HG03439 (cell line): Measurements from ENCODE around the gene FRAT2.

Experiments
- ATAC-seq: cut with Tn5 transposase; IDR thresholded peaks from one replicate; pipeline ENCODE4 v1.9.1; 2021; ENCODE audit warnings: mild to moderate bottlenecking, moderate library complexity; ENCODE audit not compliant: unreplicated experiment

Gene FRAT2

GRCh38 chr10:97334370-97335175, at the start of gene FRAT2:
Gene FRAT2, minus strand, starts transcription at chr10:97334729. Its CDS starts 157 bp downstream, at chr10:97334572.
- ATAC-seq, result peak; percentile 81

- ATAC-seq, result no peak
These were observed 49.6 kb upstream of the FRAT2 start for GRCh38 chr10:97384156-97384555.

DNA sequence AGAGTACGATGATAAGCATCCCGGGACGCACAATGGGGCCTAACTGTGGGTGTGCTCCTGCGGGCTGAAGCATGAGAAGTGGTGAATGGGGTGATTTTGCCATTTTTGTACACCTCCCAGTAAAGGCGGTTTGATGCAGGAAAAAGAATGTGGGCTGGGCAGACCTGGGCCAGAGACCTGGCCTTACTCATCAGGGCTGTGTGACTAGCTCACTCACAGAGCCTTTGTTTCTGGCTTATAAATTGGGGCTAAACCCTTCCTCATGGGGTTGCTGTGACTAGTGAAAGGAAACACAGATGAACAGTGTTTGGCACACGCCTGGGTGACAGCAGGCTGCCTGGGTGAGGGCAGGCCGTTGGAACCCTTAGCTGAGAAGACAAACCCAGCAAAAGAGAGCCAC, 48.6 kb upstream of the FRAT2 start:
- no peak for ATAC-seq

- ATAC-seq, result no peak
These were observed 47.1 kb upstream of the FRAT2 start for GRCh38 chr10:97381626-97382025.

DNA sequence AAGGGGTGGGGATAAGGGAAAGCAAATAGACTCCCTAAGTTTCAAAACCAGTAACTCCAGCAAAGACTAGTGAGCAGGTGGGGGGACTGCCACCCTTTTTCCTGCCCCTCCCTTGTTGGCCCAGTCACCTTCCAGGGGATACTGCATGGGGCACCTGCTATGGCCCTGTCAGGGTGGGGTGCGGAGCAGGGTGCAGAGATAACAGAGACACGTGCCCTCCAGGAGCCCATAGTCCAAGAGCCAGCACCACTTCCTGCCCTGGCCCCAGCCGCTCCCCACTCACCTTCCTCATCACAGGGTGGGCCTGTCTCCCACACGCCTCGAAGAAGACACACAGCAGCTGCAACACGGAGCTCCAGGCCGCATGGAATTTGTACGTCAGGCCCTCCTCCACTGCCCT, 46.0 kb upstream of the FRAT2 start:
- no peak for ATAC-seq

- no peak for ATAC-seq
These were observed 44.7 kb upstream of the FRAT2 start for GRCh38 chr10:97378933-97379921.

- ATAC-seq, result no peak
These were observed 41.9 kb upstream of the FRAT2 start for GRCh38 chr10:97376413-97376812.

GRCh38 chr10:97373456-97373855, 38.9 kb upstream of the FRAT2 start:
- no peak for ATAC-seq

- no peak for ATAC-seq
These were observed 37.8 kb upstream of the FRAT2 start for GRCh38 chr10:97372233-97372875.

DNA sequence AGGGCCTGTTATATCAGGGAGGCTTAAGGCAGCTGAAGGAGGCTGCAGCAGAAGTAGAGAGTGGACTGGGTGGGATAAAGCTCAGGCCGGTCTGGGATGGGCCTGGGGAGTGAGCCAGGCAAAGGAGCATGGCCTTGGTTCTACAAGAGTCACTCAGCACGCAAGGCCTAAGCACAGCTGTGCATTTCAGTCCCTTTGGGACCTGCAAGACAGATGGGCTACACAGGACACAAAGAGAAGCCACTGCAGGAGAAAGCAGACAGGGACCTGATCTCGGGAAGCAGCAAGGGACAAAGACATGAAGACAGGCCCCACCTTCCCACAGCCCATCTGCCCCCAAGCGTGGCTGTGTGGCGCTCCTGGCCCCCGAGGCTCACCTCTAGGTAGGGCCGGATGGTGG, 37.2 kb upstream of the FRAT2 start:
- ATAC-seq, result no peak

GRCh38 chr10:97367126-97367649, 32.7 kb upstream of the FRAT2 start:
- no peak for ATAC-seq

DNA sequence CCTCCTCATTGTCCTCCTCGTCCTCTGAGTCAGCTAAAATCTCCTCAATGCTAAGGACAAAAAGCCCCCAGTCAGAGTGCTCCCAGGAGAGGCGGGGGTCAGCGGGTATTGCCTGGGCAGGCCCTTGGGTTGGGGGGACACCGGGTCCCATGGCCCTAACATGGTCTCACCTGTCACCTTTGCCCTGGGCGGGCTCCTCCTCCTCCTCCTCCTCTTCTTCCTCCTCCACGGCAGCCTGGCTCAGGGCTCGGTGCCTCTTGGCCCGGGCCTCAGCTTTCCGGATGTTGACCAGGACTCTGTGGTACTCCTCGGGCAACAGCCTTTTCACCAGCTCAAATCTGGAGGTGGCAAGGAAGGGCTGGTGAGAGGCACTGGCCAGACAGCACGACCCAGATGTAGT, 32.0 kb upstream of the FRAT2 start:
- no peak for ATAC-seq

GRCh38 chr10:97365761-97366351, 31.3 kb upstream of the FRAT2 start:
- ATAC-seq, result no peak

GRCh38 chr10:97363071-97363470, 28.5 kb upstream of the FRAT2 start:
- ATAC-seq, result no peak

DNA sequence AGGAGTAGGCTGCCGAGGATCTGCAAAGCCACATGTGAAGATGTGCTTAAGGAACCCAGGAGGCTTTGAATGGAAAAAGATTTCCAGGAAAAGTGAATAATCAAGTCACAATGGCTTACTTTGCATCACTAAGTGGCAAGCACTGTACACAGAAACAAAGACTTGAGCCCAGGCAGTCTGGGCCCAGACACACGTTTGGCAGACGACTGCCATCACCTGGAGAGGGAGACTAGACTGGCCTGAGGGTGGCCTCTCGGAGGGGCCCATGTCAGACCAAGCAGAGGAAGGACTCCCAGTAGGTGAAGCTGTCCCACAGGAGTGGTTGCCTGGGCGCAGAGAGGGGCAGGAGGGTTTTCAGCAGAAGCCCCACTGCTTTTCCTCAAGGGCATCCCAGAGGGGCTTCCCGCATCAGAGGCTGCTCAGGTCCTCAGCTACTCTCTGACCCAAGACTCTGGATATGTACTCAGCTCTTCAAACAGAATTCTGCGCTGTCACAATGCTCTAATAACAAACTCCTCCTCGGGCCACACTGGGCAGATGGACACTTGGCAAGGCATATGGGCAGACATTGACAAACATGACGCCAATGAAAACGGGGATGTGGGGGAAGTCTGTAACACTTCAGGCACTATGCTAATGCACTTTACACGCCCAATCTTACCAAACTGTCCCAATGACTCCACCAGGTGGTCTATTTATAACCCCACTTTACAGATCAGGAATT, 27.9 kb upstream of the FRAT2 start:
- no peak for ATAC-seq

- no peak for ATAC-seq
These were observed 27.0 kb upstream of the FRAT2 start for GRCh38 chr10:97361537-97361901.

DNA sequence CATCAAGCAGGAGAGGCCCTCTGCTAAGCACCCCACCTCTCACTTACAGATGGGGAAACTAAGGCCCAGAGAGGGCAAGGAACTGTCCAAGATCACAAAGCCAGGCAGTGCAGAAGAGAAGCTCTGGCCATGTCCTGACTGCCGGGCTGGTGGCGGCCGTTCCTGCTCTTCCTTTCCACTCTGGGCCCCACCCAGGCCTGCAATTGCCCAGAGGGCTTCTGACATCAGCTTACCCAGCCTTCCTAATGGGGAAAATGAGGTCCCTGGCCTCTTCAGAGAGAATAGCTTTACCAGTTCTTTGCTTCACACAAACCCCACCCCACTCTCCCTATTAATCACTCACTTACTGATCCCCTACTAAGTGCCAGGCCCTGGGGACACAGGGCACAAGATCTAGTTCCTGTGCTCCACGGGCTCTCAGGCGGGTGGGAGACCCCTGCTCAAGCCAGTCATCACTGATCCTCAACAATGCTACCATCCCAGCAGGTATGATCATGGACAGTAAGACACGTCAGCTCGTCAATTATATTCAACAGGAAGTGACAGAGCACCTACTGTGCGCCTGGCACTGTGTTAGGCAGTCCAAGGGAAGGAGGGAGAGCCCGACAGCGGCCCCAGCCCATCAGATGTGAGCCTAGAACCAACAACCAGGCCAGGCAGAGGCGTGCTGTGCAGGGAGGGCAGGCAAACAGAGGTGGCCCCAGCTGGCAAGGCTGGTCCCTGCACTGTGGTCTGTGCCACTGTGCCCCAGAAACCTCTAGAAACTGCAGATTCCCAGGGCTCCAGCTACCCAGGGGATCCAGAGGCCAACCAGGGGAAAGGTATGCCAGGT, 26.4 kb upstream of the FRAT2 start:
- ATAC-seq, result no peak

DNA sequence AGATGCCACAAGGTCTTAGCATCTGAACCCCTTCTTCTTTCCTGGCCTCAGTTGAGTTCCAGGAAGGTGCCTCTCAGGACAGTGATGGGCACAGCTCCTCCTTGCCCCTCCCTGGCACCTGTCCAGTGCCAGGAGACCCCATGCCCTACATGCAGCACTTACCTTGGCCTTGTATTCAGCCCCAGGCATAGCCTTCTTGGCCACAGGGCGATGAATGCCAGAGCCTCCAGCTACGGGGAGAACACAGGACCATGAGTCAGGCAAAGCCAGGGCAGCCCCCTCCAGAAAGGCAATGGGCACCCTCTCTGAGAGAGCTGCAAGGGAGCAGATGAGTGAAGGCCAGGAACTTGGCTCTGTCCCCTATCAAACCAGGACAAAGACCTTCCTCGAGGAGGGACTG, 24.3 kb upstream of the FRAT2 start:
- no peak for ATAC-seq

DNA sequence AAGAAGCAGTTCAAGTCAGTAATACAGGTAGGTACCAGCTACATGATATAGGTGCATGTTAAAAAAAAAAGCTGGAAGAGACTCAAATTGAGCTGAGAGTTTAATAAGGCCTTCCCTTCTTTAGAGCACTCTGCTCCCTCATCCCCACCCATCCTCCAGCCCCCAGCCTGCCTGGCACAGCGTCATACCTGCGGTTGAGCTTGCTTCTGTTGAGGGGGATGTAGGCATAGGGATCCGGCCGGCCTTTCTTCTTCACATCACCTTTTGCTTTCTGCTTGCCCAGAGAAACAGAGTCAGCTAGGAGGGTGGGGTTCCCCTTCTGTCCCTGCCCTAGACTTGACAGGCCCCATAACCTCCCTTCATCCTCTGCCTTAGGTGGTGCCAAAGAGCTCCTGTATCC, 23.8 kb upstream of the FRAT2 start:
- ATAC-seq, result no peak
